ENCODE data around the gene KLK3.
A peak's percentile ranks its signal among the peaks of the same experiment; 100 is the strongest.

The KLK3 gene

DNA sequence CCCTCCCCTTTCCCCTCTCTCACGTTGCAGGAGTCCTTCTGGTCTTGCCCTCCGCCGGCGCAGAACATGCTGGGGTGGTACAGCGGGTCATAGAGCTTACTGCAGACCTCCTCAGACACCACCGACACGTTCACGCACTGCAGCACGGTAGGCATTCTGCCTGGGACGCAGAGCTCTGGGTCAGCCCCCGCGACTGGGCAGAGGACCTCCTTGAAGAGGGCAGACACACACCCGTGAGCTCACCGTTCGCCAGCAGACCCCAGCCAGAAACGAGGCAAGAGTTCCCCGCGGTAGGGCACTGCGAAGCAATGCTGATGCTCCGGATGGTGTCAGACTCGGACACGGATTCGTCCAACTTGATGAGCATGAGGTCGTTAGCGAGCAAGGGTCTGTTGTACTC, 53.6 kb downstream of the KLK3 start:
- DNase-seq: no peak

GRCh38 chr19:50909240-50910070, 54.7 kb downstream of the KLK3 start:
- DNase-seq: peak; percentile 37

Measured in activated CD4-positive, alpha-beta T cell treated with anti-CD3 and anti-CD28 coated beads, Interleukin-2, amount 50 U/mL, for 16 hours (primary cell).